Measurements from ENCODE around the gene SNX17. TPM values are rescaled to one million over a fixed set of nuclear protein-coding genes. Genes with fewer than 3 reads are reported as not detected.
"Not testable (repeated sequence)": the region's sequence is repeated elsewhere in the genome, so short reads cannot be mapped to it uniquely, and the experiment has no call there.

The SNX17 gene
- total RNA-seq, 1 experiment from 2014 or later = 107 TPM

- DNase-seq (ENCODE audit: low read depth) = no peak
These were observed 28.5 kb downstream of the SNX17 start for GRCh38 chr2:27398962-27399361.

DNA sequence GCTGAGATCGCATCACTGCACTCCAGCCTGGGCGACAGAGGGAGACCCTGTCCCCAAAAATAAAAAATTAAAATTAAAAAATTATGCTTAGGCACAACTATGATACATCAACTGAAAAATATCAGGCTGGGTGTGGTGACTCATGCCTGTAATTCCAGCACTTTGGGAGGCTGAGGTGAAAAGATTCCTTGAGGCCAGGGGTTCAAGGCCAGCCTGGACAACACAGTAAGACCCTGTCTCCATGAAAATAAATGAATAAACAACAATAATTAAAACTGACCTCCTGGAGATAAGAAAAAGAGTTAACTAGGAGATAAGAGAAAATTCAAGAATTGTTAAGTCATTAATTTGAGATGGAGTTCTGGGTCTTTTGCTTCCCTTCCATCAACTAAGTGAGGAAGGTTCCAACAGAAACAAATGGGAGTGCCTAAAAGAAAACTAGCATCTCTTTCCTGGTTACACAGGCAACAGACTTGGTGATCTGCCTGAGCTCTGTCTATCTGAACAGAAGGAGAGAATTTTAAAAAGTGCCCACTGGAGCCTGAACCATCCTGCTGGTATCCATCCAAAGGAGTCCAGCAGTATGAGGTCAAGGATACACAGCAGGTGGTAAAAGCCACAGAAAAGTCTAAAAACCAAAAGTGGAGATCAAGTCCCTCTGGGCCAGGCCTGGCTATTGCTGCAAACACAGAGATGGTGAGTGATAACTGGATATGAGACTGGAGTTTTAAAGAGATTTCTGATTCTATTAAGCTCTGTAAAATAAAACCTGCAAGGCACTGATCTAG is 30.1 kb downstream of the SNX17 start:
- DNase-seq (ENCODE audit: low read depth) = no peak

DNA sequence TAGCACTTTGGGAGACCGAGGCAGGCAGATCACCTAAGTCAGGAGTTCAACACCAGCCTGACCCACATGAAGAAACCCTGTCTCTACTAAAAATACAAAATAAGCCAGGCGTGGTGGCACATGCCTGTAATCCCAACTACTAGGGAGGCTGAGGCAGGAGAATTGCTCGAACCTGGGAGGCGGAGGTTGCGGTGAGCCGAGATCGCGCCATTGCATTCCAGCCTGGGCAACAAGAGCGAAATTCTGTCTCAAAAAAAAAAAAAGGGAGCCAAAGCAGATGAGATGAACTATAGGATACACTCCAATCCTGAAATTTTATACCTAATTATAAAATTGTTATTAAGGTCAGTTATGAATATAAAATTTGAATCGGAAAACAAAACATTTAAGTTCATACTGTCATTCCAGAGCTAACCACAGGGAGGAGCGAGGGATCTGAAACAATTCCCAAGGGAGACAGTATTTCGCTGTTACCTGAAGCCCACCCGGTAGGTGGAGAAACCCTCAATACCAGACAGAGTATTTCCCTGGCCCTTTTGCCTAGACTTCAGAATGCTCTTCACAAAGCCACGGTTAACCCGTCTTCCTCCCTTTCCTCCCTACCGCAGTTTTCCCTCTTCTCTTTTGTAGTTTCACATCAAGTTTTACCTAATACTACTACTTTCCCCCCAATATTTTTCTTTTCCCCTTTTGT is 37.5 kb downstream of the SNX17 start:
- peak; percentile 56 for DNase-seq (ENCODE audit: low read depth)

DNA sequence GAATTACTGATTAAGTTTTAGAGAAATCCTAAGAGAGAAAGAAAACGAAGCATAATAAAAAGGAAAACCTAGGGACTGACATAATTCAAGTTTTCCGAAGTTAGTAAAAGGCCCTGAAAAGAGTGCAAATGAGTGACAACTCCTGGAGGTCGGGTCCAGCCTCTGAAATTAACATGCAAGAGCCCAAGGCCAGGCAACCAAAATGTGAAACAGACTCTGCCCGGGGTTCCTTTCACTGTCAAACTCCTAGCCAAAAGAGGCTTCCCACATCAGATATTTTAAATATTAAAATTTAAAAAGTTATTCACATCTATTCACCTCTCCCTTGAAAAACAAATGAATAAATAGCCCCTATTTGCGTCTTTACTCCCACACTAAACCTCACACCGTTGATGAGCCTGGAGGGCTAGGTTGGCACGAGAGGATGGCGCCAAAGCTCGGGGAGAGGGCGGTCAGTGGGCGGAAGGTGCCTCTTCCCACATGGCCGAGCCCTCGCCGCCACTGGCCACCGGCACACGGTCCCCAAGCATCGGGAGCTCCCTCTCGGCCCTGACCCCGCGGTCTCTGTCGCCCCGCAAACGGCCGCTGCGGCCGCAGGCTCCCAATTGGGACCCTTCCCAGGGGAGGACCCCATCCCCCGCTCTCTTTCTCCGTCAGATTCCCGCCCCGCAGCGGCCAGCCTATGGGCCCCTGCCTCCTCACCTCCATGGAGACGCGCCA is 38.3 kb downstream of the SNX17 start:
- DNase-seq (ENCODE audit: low read depth) = peak; percentile 46

- peak; percentile 98 for DNase-seq (ENCODE audit: low read depth)
These were observed 39.1 kb downstream of the SNX17 start, which contains the start of gene PPM1G for GRCh38 chr2:27409321-27410073. PPM1G (minus strand) TSS chr2:27409591; CDS start chr2:27409422, 169 bp downstream.

- no peak for DNase-seq (ENCODE audit: low read depth)
These were observed 42.2 kb downstream of the SNX17 start for GRCh38 chr2:27412419-27413152.

- DNase-seq (ENCODE audit: low read depth) = no peak
These were observed 45.7 kb downstream of the SNX17 start for GRCh38 chr2:27416151-27416550.

DNA sequence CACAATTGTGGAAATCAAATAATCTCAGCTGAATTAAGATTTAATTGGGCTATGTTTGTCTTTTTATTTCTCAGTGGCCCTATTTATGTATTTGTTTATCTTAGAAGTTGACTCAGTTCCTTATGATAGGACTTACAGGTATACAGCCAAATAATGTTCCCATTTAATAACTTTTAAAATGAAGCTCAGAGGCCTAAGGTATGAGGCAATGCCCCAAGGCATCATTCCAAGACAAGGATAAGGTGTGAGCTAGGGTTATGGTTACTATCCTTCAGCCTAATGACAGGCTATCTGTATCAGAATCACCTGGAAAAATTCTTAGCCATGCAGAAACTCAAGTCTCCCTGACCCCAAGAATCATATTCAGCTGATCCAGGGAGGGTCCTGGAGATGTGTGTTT is 50.6 kb downstream of the SNX17 start:
- no peak for DNase-seq (ENCODE audit: low read depth)

- no peak for DNase-seq (ENCODE audit: low read depth)
These were observed 51.3 kb downstream of the SNX17 start for GRCh38 chr2:27421660-27422250.

DNA sequence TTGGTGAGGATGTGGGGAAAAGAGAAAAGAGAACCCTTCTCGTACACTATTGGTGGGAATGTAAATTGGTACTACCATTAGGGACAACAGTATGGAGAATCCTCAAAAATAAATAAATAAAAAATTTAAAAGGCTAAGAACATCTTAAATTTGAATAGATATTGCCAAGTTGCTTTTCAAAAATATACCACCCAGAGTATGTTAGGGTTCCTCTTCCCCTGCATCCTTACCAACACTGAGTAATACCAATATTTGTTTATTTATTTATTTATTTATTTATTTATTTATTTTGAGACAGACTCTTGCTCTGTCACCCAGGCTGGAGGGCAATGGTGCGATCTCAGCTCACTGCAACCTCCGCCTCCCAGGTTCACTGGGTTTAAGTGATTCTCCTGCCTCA is 52.5 kb downstream of the SNX17 start:
- DNase-seq (ENCODE audit: low read depth) = no peak

GRCh38 chr2:27425039-27425438 is 54.6 kb downstream of the SNX17 start:
- not testable (repeated sequence) for DNase-seq (ENCODE audit: low read depth)

Other genes with a start within 250 kb of the SNX17 start
- 1.7 TPM in 1 of 2 replicates, not detected in the other for gene ABHD1, start 246.8 kb upstream of the SNX17 start, total RNA-seq (2014; rRNA removed; shearing (Covaris generic))
- gene PREB, start 236.0 kb upstream of the SNX17 start, total RNA-seq (2014; rRNA removed; shearing (Covaris generic)) = 79.3 and 84.9 TPM in 2 replicates
- not detected in 2 replicates for gene PRR30, start 231.2 kb upstream of the SNX17 start, total RNA-seq (2014; rRNA removed; shearing (Covaris generic))
- gene TCF23, start 221.6 kb upstream of the SNX17 start, total RNA-seq (2014; rRNA removed; shearing (Covaris generic)) = not detected in 2 replicates
- gene ATRAID, start 158.6 kb upstream of the SNX17 start, total RNA-seq (2014; rRNA removed; shearing (Covaris generic)) = 94.2 and 249 TPM in 2 replicates
- gene SLC5A6, start 158.3 kb upstream of the SNX17 start, total RNA-seq (2014; rRNA removed; shearing (Covaris generic)) = 86.8 and 101 TPM in 2 replicates
- gene CAD, start 153.2 kb upstream of the SNX17 start, total RNA-seq (2014; rRNA removed; shearing (Covaris generic)) = 26.6 and 29.7 TPM in 2 replicates
- 0.11 TPM in 1 of 2 replicates, not detected in the other for gene SLC30A3, start 107.6 kb upstream of the SNX17 start, total RNA-seq (2014; rRNA removed; shearing (Covaris generic))
- not detected in 2 replicates for gene DNAJC5G, start 95.2 kb upstream of the SNX17 start, total RNA-seq (2014; rRNA removed; shearing (Covaris generic))
- gene TRIM54, start 88.2 kb upstream of the SNX17 start, total RNA-seq (2014; rRNA removed; shearing (Covaris generic)) = not detected in 2 replicates
- gene UCN, start 62.2 kb upstream of the SNX17 start, total RNA-seq (2014; rRNA removed; shearing (Covaris generic)) = 0.11 TPM in 1 of 2 replicates, not detected in the other
- gene MPV17, start 47.5 kb upstream of the SNX17 start, total RNA-seq (2014; rRNA removed; shearing (Covaris generic)) = 58.5 and 62.8 TPM in 2 replicates
- 36.6 and 49.1 TPM in 2 replicates for gene GTF3C2, start 13.9 kb upstream of the SNX17 start, total RNA-seq (2014; rRNA removed; shearing (Covaris generic))
- gene EIF2B4, start 278 bp upstream of the SNX17 start, total RNA-seq (2014; rRNA removed; shearing (Covaris generic)) = 40.3 and 49.1 TPM in 2 replicates
- 4.0 and 5.5 TPM in 2 replicates for gene ZNF513, start 10.1 kb downstream of the SNX17 start, total RNA-seq (2014; rRNA removed; shearing (Covaris generic))
- 197 and 212 TPM in 2 replicates for gene PPM1G, start 39.0 kb downstream of the SNX17 start, total RNA-seq (2014; rRNA removed; shearing (Covaris generic))
- gene NRBP1, start 58.0 kb downstream of the SNX17 start, total RNA-seq (2014; rRNA removed; shearing (Covaris generic)) = 126 and 134 TPM in 2 replicates
- not detected in 2 replicates for gene KRTCAP3, start 71.8 kb downstream of the SNX17 start, total RNA-seq (2014; rRNA removed; shearing (Covaris generic))
- 21.1 and 30.1 TPM in 2 replicates for gene IFT172, start 119.1 kb downstream of the SNX17 start, total RNA-seq (2014; rRNA removed; shearing (Covaris generic))
- 1.9 and 3.7 TPM in 2 replicates for gene FNDC4, start 124.6 kb downstream of the SNX17 start, total RNA-seq (2014; rRNA removed; shearing (Covaris generic))
- gene GCKR, start 126.2 kb downstream of the SNX17 start, total RNA-seq (2014; rRNA removed; shearing (Covaris generic)) = 0.29 and 0.30 TPM in 2 replicates
- 26.1 and 35.5 TPM in 2 replicates for gene ZNF512, start 212.4 kb downstream of the SNX17 start, total RNA-seq (2014; rRNA removed; shearing (Covaris generic))